Loucy (cell line): Measurements from ENCODE around the gene CPNE2.

ENCODE experiments used
- EZH2phosphoT487 ChIP-seq: fragments of 200-600 bp; IDR thresholded peaks from 2 replicates; pipeline ENCODE4 v1.6.1; 2018; ENCODE audit warnings: antibody characterized with exemption, mild to moderate bottlenecking, moderate library complexity, borderline replicate concordance
- TF ChIP-seq, protein P1 (sequence below): fragments of 200-600 bp; sonication (generic); conservative IDR thresholded peaks from 2 replicates; pipeline ENCODE4 v1.5.1; 2014; ENCODE audit warnings: mild to moderate bottlenecking, antibody characterized with exemption, low read length

DNA sequence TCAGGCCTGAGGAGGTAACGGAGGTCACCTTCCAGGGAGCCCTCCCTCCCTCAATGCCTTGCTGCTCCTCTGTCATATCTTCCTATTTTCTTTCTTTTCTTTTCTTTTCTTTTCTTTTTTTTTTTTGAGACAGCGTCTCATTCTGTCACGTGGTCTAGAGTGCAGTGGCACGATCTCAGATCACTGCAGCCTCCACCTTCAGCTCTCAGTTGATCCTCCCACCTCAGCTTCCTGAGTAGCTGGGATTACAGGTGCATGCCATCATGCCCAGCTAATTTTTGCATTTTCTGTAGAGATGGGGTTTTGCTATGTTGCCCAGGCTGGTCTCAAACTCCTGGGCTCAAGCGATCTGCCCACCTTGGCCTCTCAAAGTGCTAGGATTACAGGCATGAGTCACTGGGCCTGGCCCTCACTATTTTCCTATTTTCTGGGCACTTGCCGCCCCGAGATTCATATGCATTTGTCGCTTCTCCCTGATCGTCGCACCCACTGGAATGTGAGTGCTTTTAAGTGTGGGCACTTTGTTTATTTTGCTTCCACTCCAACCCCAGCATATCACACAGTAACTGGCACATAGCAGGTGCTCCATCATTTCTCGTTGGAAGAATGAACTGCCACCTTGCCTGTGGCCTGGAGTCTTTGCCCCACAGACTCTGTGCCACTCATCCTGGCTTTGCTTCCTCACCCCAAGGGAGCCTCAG, 31.7 kb downstream of the CPNE2 start:
- TF ChIP-seq, protein P1, sequence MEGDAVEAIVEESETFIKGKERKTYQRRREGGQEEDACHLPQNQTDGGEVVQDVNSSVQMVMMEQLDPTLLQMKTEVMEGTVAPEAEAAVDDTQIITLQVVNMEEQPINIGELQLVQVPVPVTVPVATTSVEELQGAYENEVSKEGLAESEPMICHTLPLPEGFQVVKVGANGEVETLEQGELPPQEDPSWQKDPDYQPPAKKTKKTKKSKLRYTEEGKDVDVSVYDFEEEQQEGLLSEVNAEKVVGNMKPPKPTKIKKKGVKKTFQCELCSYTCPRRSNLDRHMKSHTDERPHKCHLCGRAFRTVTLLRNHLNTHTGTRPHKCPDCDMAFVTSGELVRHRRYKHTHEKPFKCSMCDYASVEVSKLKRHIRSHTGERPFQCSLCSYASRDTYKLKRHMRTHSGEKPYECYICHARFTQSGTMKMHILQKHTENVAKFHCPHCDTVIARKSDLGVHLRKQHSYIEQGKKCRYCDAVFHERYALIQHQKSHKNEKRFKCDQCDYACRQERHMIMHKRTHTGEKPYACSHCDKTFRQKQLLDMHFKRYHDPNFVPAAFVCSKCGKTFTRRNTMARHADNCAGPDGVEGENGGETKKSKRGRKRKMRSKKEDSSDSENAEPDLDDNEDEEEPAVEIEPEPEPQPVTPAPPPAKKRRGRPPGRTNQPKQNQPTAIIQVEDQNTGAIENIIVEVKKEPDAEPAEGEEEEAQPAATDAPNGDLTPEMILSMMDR: no peak
- TF ChIP-seq EZH2phosphoT487: no peak
